ENCODE data around the gene OPA1. TPM values are rescaled to one million over a fixed set of nuclear protein-coding genes. Genes with fewer than 3 reads are reported as not detected.

Gene OPA1
- total RNA-seq, 1 experiment from 2014 or later, result 72.0 TPM

- Histone ChIP-seq H3K9me2 (ENCODE audit: insufficient read depth) (no peaks in the 10 kb centered on the region), H3K79me2 (ENCODE audit: insufficient read depth, low read length) (no peaks in the 10 kb centered on the region), H3K36me3 (ENCODE audit: control insufficient read depth in 1 of 2, insufficient read depth in 2 of 2, low read length in 2 of 2) (peaks cover 16 to 19% of the 10 kb centered on the region in 2 experiments), H3K9ac (ENCODE audit: low read length) (no peak overlapping the region), H3K9me3 (ENCODE audit: control insufficient read depth in 1 of 2, insufficient read depth in 1 of 2, low read depth in 1 of 2, low read length in 2 of 2) (no peaks in the 10 kb centered on the region), H3K27ac (ENCODE audit: low read depth, low read length) (no peak overlapping the region), H3K4me2 (ENCODE audit: low read length) (no peak overlapping the region), H3K4me1 (ENCODE audit: control insufficient read depth in 1 of 2, insufficient read depth in 2 of 2, low read length in 2 of 2) (no peaks in the 10 kb centered on the region), H4K20me1 (ENCODE audit: insufficient read depth) (no peaks in the 10 kb centered on the region), H3K27me3 (ENCODE audit: insufficient read depth, low read length) (no peaks in the 10 kb centered on the region), H2AFZ (ENCODE audit: low read depth, low read length, poor library complexity, severe bottlenecking) (no peak overlapping the region), H3K4me3 (replicated peaks in 1 of 2; ENCODE audit: low read depth in 1 of 2, low read length in 2 of 2) (no peak overlapping the region)
- no peak for TF ChIP-seq EZH2 (IDR thresholded peaks at IDR 0.05)
- TF ChIP-seq ZNF274 (IDR thresholded peaks at IDR 0.05; ENCODE audit: low read depth, low read length), result no peak
- TF ChIP-seq EGR1 (IDR thresholded peaks at IDR 0.05; ENCODE audit: low read depth), result no peak
- no peak for TF ChIP-seq YY1 (IDR thresholded peaks at IDR 0.05; ENCODE audit: extremely low read depth, insufficient replicate concordance, low read depth, low read length)
- no peak for TF ChIP-seq REST (IDR thresholded peaks at IDR 0.05; ENCODE audit: low read depth)
- TF ChIP-seq CEBPB (IDR thresholded peaks at IDR 0.05; ENCODE audit: low read depth), result no peak
- TF ChIP-seq ZFX (IDR thresholded peaks at IDR 0.05), result no peak
- no peak for TF ChIP-seq SRF (IDR thresholded peaks at IDR 0.05; ENCODE audit: low read depth)
- no peak for TF ChIP-seq POLR2AphosphoS5 (IDR thresholded peaks at IDR 0.05; ENCODE audit: low read depth, low read length)
- TF ChIP-seq POLR2A (IDR thresholded peaks at IDR 0.05; ENCODE audit: borderline replicate concordance, extremely low read depth, insufficient read depth, insufficient read length), result no peak
- TF ChIP-seq CBX3 (IDR thresholded peaks at IDR 0.05; ENCODE audit: low read depth), result no peak
- TF ChIP-seq FOSL1 (IDR thresholded peaks at IDR 0.05; ENCODE audit: low read depth), result no peak
- TF ChIP-seq ELF1 (IDR thresholded peaks at IDR 0.05; ENCODE audit: borderline replicate concordance, low read depth), result no peak
- TF ChIP-seq TCF7L2 (IDR thresholded peaks at IDR 0.05; ENCODE audit: borderline replicate concordance, extremely low read depth, insufficient read depth, insufficient read length), result no peak
- no peak for TF ChIP-seq ATF3 (IDR thresholded peaks at IDR 0.05)
- TF ChIP-seq CTCF (IDR thresholded peaks at IDR 0.05 in 2 of 3, conservative IDR thresholded peaks at IDR 0.05 in 1 of 3; ENCODE audit: borderline replicate concordance in 1 of 3, insufficient read depth in 1 of 3, low read depth in 2 of 3, low read length in 2 of 3), result no peak
- no peak for TF ChIP-seq RAD21 (IDR thresholded peaks at IDR 0.05; ENCODE audit: low read depth)
- TF ChIP-seq ZBTB33 (IDR thresholded peaks at IDR 0.05; ENCODE audit: extremely low read depth, insufficient replicate concordance, low read length), result no peak
- TF ChIP-seq EZH2phosphoT487 (IDR thresholded peaks at IDR 0.05; ENCODE audit: borderline replicate concordance), result no peak
- POLR2A ChIA-PET, result no interaction called here
- DNase-seq (ENCODE audit: low read depth, low spot score) (no peak), ATAC-seq (no peak)
- CTCF ChIA-PET, result interaction anchor here (1.2 kb wide), 1 partner anchor 9 kb away, joined by 4 read pairs; no protein-coding TSS in a partner anchor
- RAD21 ChIA-PET (ENCODE audit: low non-redundant PET in 1 of 2, low total read pairs in 2 of 2, uncharacterized antibody in 2 of 2, unreplicated experiment in 2 of 2), result no interaction called here
- intact Hi-C loops (cut with micrococcal nuclease), result no loop called here
- no TSS peak for BruUV-seq (replicated peaks)
Measured at GRCh38 chr3:193656445-193656844, 63.4 kb downstream of the OPA1 start.

Measured in HCT116 (cell line).